GM19351 (cell line): ENCODE data around the gene CLSTN2.

Source experiments
- ATAC-seq: cut with Tn5 transposase; IDR thresholded peaks from one replicate; pipeline ENCODE4 v1.9.1; 2021; ENCODE audit warnings: mild to moderate bottlenecking, moderate library complexity; ENCODE audit not compliant: unreplicated experiment

Gene CLSTN2

DNA sequence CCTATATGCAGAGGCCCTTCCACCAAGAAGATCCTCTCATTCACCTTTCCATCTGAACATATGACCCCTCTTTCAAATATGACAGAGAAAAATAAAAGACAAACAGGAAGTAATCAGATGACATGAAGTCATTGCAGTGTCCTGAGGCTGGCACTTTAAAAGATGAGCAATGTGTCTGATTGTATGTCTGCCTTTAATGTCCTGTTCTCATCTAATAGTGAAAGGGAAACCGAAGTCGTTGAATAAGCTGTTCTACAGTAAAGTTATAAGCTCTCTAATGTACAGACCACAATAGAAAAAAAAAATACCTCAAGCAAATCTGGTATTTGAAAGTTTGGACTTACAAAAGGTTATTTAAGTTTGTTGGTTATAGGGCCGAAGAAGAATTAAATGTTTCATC lies 243.0 kb downstream of the CLSTN2 start:
- ATAC-seq = peak; percentile 94

GRCh38 chr3:140178482-140178881 lies 243.5 kb downstream of the CLSTN2 start:
- ATAC-seq = no peak

DNA sequence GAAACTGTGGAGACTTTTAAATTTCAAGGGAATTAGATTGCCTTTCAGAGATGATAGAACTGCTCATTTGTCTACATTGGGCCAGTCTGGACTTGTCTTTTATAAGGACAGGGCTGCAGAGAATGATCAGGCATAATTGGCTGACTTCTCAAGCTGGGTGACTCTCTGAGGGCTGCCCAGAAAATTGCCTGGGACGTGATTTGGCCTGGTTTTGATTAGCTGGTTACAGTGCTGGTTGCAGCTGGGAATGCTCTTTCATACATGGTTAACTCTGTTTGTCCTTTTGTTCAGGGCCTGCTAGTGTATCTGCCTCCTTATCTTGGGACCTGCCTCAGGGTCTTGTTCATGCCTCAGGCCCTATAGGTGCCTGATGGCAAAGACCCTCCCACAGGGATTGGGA lies 245.6 kb downstream of the CLSTN2 start:
- no peak for ATAC-seq

- ATAC-seq = no peak
Observed at GRCh38 chr3:140185375-140185774, 250.4 kb downstream of the CLSTN2 start.

GRCh38 chr3:140186421-140186920 lies 251.5 kb downstream of the CLSTN2 start:
- ATAC-seq = no peak

DNA sequence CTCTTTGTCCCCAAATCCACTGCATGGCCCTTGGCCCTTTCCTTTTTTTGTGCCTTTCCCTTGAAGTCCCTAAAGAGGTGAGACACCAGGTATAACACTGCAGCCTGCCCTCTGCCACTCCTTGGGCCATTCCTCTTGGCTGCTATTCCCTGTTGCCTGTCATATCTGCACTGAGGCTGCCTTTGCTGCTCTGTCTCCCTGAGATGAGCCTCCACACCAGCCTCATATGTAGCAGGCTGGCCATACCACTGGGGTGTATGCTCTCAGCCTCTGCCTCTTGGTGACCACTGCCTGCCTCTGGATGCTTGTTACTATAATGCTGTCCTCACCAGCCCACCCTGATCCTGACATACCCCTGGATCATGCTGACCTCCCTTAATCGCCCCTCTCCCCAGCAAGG lies 252.0 kb downstream of the CLSTN2 start:
- no peak for ATAC-seq

DNA sequence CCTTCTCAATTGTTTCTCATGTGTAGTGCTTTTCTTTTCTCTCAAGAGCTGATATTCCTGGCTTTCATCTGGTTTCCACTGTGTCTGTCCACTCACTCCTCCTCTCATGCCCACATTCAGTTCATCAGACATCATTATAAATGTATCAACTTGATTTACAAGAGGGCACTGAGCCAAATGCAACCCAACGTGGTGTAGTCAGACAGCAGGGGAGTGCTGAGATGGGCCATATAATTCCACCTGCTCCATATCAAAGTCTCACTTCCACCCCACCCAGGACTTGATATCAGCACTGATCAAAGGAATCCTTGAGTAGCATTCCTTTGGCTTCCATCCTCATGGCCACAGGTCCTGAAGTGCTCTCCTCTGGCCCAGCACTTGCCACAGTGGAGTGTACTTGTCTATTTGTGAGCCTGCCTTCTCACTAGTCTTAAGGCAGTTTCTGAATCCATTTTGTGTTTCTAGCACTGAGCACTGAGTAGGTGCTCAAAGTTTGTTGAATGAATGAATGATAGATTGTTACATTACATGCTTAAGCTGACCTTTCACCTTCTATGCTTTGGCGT lies 252.8 kb downstream of the CLSTN2 start:
- ATAC-seq = no peak

DNA sequence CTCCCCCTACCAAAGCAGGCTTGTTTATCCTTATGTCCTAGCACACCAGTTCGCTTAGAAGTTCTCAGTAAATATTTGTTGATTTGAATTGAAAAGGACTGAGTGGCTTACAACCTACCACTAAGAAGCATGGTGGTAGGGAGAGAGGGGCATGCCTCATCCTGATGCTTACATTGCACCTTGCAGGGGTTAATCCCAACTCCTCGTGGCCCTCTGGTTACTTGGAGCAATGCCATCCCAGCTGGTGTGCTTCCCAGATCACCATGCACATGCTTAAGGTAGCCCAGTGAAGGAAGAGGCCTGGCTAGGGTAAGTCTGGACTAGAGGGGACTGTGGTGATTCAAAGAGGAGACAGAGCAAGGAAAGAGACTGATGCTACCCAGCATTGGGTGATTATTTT lies 253.3 kb downstream of the CLSTN2 start:
- ATAC-seq = no peak

GRCh38 chr3:140189267-140189666 lies 254.3 kb downstream of the CLSTN2 start:
- ATAC-seq = no peak

DNA sequence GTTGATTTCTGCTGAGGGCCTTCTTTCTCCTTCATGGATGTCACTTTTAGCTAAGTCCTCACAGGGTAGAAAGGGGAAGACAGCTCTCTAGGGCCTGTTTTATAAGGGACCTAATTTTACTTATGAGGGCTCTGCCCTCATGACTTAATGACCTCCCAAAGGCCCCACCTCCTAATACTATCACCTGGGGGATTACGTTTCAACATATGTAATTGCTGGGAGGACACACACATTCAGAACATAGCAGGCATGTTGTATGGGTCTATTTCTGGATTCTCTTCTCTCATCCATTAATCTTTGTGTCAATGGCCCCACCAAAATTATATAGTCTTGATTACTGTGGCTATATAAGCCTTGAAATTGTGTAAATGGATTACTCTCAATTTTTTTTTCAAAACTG lies 255.0 kb downstream of the CLSTN2 start:
- no peak for ATAC-seq

- no peak for ATAC-seq
Observed at GRCh38 chr3:140196970-140197369, 262.0 kb downstream of the CLSTN2 start.

GRCh38 chr3:140198242-140198641 lies 263.3 kb downstream of the CLSTN2 start:
- no peak for ATAC-seq

DNA sequence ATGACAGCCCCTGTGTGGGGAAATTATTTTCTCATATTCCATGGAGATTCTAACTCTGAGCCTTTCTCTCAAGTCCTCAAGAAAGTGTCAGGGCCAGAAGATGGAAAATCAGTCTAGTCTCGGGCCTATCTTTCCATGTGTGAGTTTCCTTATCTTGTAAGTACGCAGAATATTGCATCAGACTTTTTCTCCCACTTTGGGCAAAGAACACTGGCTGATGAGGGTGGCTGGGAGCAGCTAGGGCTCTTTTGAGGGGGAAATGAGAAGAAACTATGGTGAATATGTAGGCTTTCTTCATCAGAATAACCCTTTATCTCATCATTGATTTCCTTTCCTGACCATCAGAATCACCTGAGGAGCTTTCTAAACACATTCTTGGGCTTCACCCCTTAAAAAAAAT lies 264.0 kb downstream of the CLSTN2 start:
- no peak for ATAC-seq

DNA sequence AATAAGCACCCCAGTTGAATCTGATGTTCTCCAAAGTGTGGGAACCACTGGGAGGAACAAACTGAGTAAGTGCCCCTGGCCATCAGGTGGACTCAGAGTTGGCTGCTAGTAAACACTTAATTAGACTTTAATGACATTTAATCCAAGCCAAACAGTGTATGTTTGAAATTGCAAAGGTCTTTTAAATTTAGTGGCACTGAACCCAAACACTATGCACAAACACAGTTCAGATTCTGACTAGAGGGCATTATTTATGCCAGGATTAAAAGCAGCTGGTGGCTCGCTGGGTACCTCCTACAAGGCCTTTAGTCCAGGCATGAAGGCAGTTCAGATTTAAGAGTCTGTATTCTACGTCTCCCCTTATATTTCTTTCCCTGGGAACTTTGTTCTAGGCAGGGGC lies 264.8 kb downstream of the CLSTN2 start:
- no peak for ATAC-seq

DNA sequence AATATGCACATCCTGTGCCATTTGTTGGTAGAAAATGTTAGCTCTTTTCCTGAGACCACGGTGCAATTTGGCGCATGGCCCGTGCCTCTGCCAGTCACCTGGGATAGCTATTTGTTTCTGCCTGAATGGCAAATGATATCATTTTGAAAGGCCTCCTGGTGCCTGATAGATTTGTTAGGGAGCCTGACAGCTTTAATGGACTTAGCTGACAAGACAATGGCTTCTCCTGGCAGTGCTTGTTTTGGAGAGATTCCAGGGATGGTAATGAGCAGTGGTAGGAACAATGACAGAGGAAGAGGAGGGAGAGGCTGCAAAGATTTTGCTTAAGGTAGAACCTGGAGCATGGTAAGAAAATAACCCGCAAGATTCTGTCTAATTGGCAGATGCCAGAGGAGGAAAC lies 268.5 kb downstream of the CLSTN2 start:
- ATAC-seq = no peak

GRCh38 chr3:140204271-140204984 lies 269.4 kb downstream of the CLSTN2 start:
- no peak for ATAC-seq

DNA sequence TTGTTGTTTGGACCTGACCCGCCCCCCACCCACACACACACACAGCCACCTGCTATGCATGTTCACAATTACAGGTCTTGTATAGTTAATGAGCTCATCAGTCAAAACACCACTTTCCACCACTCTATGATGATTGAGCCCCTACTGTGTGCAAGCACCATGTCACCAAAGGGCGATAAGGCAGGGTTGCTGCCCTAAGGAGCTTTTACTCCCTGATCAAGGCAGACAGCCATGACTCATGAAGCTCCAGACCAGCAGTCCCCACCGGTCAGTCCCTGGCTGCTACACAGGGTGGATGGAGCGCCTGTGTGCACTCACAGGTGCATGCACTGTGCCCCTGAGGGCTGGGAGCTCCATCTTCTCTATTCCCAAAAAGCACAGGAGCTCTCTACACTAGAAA lies 270.6 kb downstream of the CLSTN2 start:
- ATAC-seq = no peak

DNA sequence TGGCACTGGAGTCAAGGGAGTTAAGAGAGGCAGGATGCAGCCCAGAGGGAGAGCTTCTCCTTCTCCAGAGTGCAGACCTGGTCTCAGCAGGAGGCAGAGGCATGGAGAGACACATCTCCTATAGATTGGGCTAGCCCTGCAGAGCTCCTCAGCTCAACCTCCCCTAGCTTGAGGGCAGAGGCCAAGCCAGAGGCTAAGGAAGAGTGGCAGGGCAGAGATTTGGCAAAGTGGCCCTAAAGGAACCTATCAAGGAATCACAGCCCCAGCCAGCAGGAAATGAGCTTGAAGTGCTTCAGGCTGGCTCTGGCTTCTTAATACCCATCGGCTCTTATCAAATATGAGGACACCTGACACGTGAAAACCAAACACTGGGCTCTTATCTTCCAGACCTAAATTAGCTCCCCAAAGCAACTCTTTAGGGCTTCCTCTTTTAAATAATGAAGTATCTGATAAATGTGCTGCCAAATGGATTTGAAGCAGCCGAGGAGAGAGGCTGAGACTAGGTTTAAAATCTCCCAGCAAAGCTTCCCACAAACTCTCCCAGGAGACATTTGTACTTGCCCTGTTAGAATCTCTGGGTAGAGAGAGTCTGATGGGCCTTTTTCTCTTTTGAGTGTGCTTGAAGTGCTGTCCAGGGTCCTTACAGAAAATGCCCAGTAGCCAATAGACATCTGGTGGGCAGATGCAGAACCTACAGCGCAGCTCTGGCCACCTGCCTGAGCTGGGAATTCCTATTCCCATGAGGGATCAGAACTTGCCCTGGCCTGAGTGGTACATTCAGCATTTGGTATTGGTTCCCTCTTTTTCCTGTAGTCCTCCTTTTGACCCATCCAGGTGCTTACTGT lies 271.4 kb downstream of the CLSTN2 start:
- no peak for ATAC-seq

GRCh38 chr3:140207541-140207940 lies 272.6 kb downstream of the CLSTN2 start:
- no peak for ATAC-seq

DNA sequence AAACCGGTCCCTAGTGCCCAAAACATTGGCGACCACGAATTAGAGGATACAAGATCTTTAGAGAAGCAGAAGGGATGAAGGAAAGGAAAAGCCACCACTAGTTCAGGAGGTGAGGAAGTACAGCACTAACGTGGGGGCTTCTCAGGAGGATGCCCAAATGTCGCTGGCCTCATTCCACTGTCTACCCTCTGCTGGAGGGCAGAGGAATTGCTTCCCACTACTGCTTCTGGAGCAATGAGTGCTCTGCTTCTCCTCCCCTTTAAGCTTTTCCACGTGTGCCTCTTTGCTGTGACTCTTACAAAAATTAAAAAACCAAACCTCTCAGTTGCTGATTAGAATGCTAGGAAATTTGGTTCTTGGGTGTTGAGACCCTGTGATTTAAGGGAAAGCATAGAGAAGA lies 281.3 kb downstream of the CLSTN2 start:
- ATAC-seq = peak; percentile 82

DNA sequence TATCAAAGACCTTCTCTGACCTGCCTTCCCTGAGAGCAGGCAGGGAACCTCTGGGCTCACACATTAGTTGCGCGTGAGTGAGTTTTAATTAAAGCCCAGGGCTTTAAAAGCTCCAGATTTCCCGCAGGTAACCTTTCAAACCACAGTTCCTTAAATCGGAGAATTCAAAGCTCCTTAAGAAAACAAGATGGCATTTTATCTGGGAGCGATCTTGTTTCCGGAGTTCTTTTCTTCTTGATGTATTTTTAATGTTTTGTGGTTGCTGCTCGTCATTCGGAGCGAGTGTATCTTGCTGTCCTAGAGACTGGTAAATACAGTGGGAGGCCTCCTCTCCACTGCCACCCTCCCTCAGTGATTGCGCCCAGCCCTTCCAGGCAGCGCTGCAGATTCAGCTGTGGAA lies 284.3 kb downstream of the CLSTN2 start:
- no peak for ATAC-seq

DNA sequence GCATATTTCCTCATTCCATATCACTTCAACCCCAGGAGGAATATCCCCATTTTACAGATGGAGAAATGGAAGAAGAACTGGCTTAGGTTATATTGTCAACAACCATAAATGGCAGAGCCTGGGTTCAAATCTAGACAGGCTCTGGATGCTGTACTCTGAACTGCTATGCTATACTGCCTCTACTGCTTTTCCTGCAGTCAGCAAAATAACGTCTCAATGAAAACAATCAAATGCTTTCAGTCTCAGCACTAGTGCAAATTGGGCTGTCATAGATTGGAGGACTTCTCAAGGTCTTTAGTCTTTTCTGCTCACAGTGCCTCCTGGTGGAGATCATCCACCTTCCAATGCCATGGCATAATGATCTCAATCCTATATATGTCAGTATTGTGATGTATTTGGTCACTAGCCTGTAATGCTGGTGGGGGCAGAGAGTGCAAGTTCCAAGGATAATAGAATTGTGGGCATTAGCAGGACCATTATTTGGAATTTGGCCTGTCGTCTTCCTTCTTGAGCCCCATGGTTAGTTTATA lies 285.0 kb downstream of the CLSTN2 start:
- ATAC-seq = no peak
